Measurements from ENCODE around the gene ZSCAN20.

Gene ZSCAN20

DNA sequence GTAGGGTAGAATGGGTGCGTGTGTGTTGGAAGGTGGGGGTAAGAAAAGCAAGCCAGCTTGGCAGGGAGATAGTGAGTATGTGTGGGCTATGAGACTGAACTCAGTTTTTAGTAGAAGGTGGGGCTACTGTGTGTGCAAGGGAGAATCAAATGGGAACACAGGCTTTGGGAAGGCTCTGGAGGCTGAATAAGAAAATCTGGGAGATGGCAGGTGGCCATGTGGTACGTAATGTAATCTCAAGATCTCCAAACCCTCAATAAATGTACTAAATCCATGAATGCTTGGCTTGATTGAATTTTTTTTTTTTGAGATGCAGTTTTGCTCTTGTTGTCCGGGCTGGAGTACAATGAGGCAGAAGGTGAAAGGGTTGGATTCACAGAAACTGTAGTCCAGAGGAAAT, 3.5 kb upstream of the ZSCAN20 start:
- ChIA-PET CTCF (interaction anchor here (1.0 to 11.0 kb wide), 10 partner anchors 9 to 171 kb away, joined by 3 to 436 read pairs (median 4); no protein-coding TSS in a partner anchor), POLR2A (interaction anchor here (0.7 kb wide), 1 partner anchor 97 kb away, joined by 3 read pairs; no protein-coding TSS in a partner anchor)
- no peak overlapping the region for H3K4me3 ChIP-seq (ENCODE audit: low read depth, low read length)
- TF ChIP-seq, protein P1, sequence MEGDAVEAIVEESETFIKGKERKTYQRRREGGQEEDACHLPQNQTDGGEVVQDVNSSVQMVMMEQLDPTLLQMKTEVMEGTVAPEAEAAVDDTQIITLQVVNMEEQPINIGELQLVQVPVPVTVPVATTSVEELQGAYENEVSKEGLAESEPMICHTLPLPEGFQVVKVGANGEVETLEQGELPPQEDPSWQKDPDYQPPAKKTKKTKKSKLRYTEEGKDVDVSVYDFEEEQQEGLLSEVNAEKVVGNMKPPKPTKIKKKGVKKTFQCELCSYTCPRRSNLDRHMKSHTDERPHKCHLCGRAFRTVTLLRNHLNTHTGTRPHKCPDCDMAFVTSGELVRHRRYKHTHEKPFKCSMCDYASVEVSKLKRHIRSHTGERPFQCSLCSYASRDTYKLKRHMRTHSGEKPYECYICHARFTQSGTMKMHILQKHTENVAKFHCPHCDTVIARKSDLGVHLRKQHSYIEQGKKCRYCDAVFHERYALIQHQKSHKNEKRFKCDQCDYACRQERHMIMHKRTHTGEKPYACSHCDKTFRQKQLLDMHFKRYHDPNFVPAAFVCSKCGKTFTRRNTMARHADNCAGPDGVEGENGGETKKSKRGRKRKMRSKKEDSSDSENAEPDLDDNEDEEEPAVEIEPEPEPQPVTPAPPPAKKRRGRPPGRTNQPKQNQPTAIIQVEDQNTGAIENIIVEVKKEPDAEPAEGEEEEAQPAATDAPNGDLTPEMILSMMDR (IDR thresholded peaks at IDR 0.05; ENCODE audit: insufficient read depth, low read length, missing control alignments) = no peak
- DNase-seq (ENCODE audit: low read depth, low spot score) = no peak

DNA sequence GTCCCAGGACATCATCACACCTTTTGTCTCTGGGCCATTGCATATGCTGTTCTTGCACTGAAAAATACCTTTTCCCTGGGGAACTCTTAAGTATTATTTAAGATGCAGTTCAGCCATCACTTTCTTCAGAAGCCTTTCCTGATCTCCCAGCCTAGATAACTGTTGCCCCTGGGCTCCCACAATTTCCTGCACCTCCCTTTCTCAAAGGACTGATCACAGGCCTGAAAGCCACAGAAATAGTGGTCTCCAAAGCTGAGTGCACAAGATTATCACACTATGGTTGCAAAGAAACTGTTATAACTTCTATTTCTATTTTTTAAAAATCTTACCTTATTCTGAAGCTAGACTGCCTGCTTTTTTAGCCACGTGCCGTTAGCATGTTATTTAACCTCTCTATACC, 2.8 kb upstream of the ZSCAN20 start:
- TF ChIP-seq, protein P1 (IDR thresholded peaks at IDR 0.05; ENCODE audit: insufficient read depth, low read length, missing control alignments) = no peak
- POLR2A ChIA-PET = no interaction called here
- no peak overlapping the region for H3K4me3 ChIP-seq (ENCODE audit: low read depth, low read length)
- no peak for DNase-seq (ENCODE audit: low read depth, low spot score)
- CTCF ChIA-PET = interaction anchor here (0.7 to 11.0 kb wide), 23 partner anchors 10 to 374 kb away, joined by 3 to 436 read pairs (median 5); no protein-coding TSS in a partner anchor

GRCh38 chr1:33470495-33471012, 1.9 kb upstream of the ZSCAN20 start:
- POLR2A ChIA-PET = interaction anchor here (1.1 kb wide), 1 partner anchor 123 kb away, joined by 3 read pairs; no protein-coding TSS in a partner anchor
- CTCF ChIA-PET = interaction anchor here (0.6 to 11.0 kb wide), 67 partner anchors 8 to 385 kb away, joined by 3 to 436 read pairs (median 5); partner anchors contain the start of gene TRIM62
- DNase-seq (ENCODE audit: low read depth, low spot score) = peak; percentile 63
- H3K4me3 ChIP-seq (ENCODE audit: low read depth, low read length) = no peak overlapping the region
- TF ChIP-seq, protein P1 (IDR thresholded peaks at IDR 0.05; ENCODE audit: insufficient read depth, low read length, missing control alignments) = peak; percentile 79

- TF ChIP-seq, protein P1 (IDR thresholded peaks at IDR 0.05; ENCODE audit: insufficient read depth, low read length, missing control alignments) = no peak
- ChIA-PET POLR2A (no interaction called here), CTCF (interaction anchor here (0.6 to 11.0 kb wide), 65 partner anchors 8 to 386 kb away, joined by 3 to 436 read pairs (median 5); partner anchors contain the start of gene TRIM62)
- no peak overlapping the region for H3K4me3 ChIP-seq (ENCODE audit: low read depth, low read length)
- no peak for DNase-seq (ENCODE audit: low read depth, low spot score)
Observed at GRCh38 chr1:33471416-33471815, 1.0 kb upstream of the ZSCAN20 start.

- no peak for DNase-seq (ENCODE audit: low read depth, low spot score)
- ChIA-PET CTCF (interaction anchor here (1.0 to 11.0 kb wide), 7 partner anchors 8 to 176 kb away, joined by 3 to 436 read pairs (median 5); partner anchors contain the start of gene A3GALT2), POLR2A (no interaction called here)
- no peak overlapping the region for H3K4me3 ChIP-seq (ENCODE audit: low read depth, low read length)
- TF ChIP-seq, protein P1 (IDR thresholded peaks at IDR 0.05; ENCODE audit: insufficient read depth, low read length, missing control alignments) = no peak
Observed at GRCh38 chr1:33473900-33474299, 1.5 kb downstream of the ZSCAN20 start.

- CTCF ChIA-PET = interaction anchor here (1.1 to 1.7 kb wide), 3 partner anchors 11 to 181 kb away, joined by 3 to 6 read pairs (median 4); no protein-coding TSS in a partner anchor
- TF ChIP-seq, protein P1 (IDR thresholded peaks at IDR 0.05; ENCODE audit: insufficient read depth, low read length, missing control alignments) = no peak
- no peak for DNase-seq (ENCODE audit: low read depth, low spot score)
- no peak overlapping the region for H3K4me3 ChIP-seq (ENCODE audit: low read depth, low read length)
- POLR2A ChIA-PET = no interaction called here
Observed at GRCh38 chr1:33477451-33477850, 5.0 kb downstream of the ZSCAN20 start.
